CD8-positive, alpha-beta memory T cell (primary cell): ENCODE measurements around the gene DAPK3. TPM values are rescaled to one million over a fixed set of nuclear protein-coding genes. Genes with fewer than 3 reads are reported as not detected.

Source experiments
- CTCF ChIA-PET: fragments of 350-600 bp; sonication (Branson Sonifier 250); formaldehyde crosslinking; loops from one replicate; lab custom pipeline; 2021; ENCODE audit warnings: antibody characterized with exemption; lab: Charles Lee
- POLR2A ChIA-PET: fragments of 350-600 bp; sonication (Branson Sonifier 250); formaldehyde crosslinking; loops from one replicate; lab custom pipeline; 2021; ENCODE audit warnings: antibody characterized with exemption; lab: Charles Lee
- DNase-seq, 5 donors: peaks; one replicate each; pipeline versions ENCODE4 v3.0.0 to v3.0.0-alpha.2; 2020 to 2022; ENCODE audit warnings: mixed read lengths in 1 of 5
- H3K27ac ChIP-seq: one replicate; pipeline ENCODE4 v1.7.0; 2013; ENCODE audit warnings: low read depth, mild to moderate bottlenecking, low read length, moderate library complexity
- H3K27me3 ChIP-seq: 2 replicates; pipeline ENCODE4 v1.7.0; 2013; ENCODE audit warnings: low read length, mild to moderate bottlenecking; ENCODE audit not compliant: insufficient read depth, poor library complexity, severe bottlenecking
- H3K36me3 ChIP-seq: 2 replicates; pipeline ENCODE4 v1.7.0; 2013; ENCODE audit warnings: mild to moderate bottlenecking, low read length, moderate library complexity; ENCODE audit not compliant: insufficient read depth
- H3K4me1 ChIP-seq: 2 replicates; pipeline ENCODE4 v1.7.0; 2013; ENCODE audit warnings: mild to moderate bottlenecking, low read length, moderate library complexity; ENCODE audit not compliant: insufficient read depth
- H3K4me3 ChIP-seq: 2 replicates; pipeline ENCODE4 v1.7.0; 2013; ENCODE audit warnings: mild to moderate bottlenecking, low read length
- H3K9me3 ChIP-seq: 2 replicates; pipeline ENCODE4 v1.7.0; 2013; ENCODE audit warnings: mild to moderate bottlenecking, low read length
- H3K27ac Mint-ChIP-seq, 8 donors: one replicate each; pipeline ENCODE4 v1.8.0; 2020 to 2021; ENCODE audit warnings: mixed read lengths in 8 of 8, mild to moderate bottlenecking in 6 of 8, inconsistent platforms in 3 of 8, moderate library complexity in 3 of 8
- H3K27me3 Mint-ChIP-seq, 2 donors: one replicate each; pipeline ENCODE4 v1.8.0; 2020 to 2021; ENCODE audit warnings: mixed read lengths in 2 of 2, mild to moderate bottlenecking in 1 of 2, moderate library complexity in 1 of 2
- H3K36me3 Mint-ChIP-seq, 3 donors: one replicate each; pipeline ENCODE4 v1.8.0; 2020 to 2021; ENCODE audit warnings: mixed read lengths in 3 of 3, inconsistent platforms in 1 of 3, mild to moderate bottlenecking in 1 of 3
- H3K4me1 Mint-ChIP-seq, 3 donors: one replicate each; pipeline ENCODE4 v1.8.0; 2020 to 2021; ENCODE audit warnings: mixed read lengths in 3 of 3, inconsistent platforms in 1 of 3, mild to moderate bottlenecking in 1 of 3
- H3K4me3 Mint-ChIP-seq, 7 donors: one replicate each; pipeline ENCODE4 v1.8.0; 2020 to 2021; ENCODE audit warnings: mixed read lengths in 7 of 7, mild to moderate bottlenecking in 6 of 7, moderate library complexity in 4 of 7, inconsistent platforms in 2 of 7
- H3K9me3 Mint-ChIP-seq, 5 donors: one replicate each; pipeline ENCODE4 v1.8.0; 2020 to 2022; ENCODE audit warnings: mixed read lengths in 5 of 5, mild to moderate bottlenecking in 3 of 5, moderate library complexity in 2 of 5, inconsistent platforms in 1 of 5
- polyA plus RNA-seq: library from polyadenylated mRNA; unstranded; fragments of 300-500 nt; fragmentation: Illumina TruSeq; gene quantifications from one replicate; pipeline ENCODE4 v1.2.3, GENCODE V29; 2021
- total RNA-seq, 2 experiments: library from RNA; stranded (reverse); gene quantifications; one replicate each; pipeline ENCODE4 v1.2.3, GENCODE V29; 2021

The DAPK3 gene
- total and polyA plus RNA-seq, 3 experiments from 2014 or later: 38.5 to 44.9 (median 42.5) TPM

DNA sequence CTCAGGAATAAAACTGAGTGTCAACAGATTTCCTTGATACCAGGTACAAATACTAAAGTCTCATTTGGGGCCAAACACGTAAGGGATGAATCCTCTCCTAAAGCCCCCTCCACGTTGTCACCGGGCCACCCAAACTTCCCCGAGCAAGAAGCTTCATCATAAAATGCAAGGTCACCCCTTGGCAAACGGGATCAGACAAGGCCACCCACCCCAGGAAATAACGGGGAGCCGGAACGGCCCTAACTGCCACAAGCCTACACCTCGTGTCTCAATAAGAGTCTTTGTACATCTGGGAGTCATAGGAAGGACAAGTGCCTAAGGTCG, 13.6 kb upstream of the DAPK3 start:
- ChIA-PET CTCF (interaction anchor here (1.1 to 2.6 kb wide), 6 partner anchors 9 to 217 kb away, joined by 5 to 14 read pairs (median 7); partner anchors contain the start of genes DAPK3 and ZBTB7A), POLR2A (interaction anchor here (0.6 to 2.8 kb wide), 11 partner anchors 8 to 262 kb away, joined by 3 to 25 read pairs (median 5); partner anchors contain the start of genes DAPK3, MRPL54, PIAS4 and YJU2)
- no peaks in the 10 kb centered on the region for H3K9me3 Mint-ChIP-seq
- peaks cover 0 to 10% of the 10 kb centered on the region in 2 donors for H3K27me3 Mint-ChIP-seq
- peak overlapping the region; percentile 86 for H3K27ac ChIP-seq
- H3K27me3 ChIP-seq: no peaks in the 10 kb centered on the region
- H3K4me1 ChIP-seq: peaks cover 46% of the 10 kb centered on the region
- H3K4me3 Mint-ChIP-seq: peak overlapping the region; percentile 94 to 99 (median 97)
- peak overlapping the region; percentile 90 for H3K4me3 ChIP-seq
- H3K4me1 Mint-ChIP-seq: peaks cover 48 to 63% (median 55%) of the 10 kb centered on the region in 3 donors
- peaks cover 8 to 58% (median 16%) of the 10 kb centered on the region in 3 donors for H3K36me3 Mint-ChIP-seq
- H3K36me3 ChIP-seq: peaks cover 47% of the 10 kb centered on the region
- H3K27ac Mint-ChIP-seq: peak overlapping the region; percentile 92 to 98 (median 97)
- no peak for DNase-seq
- H3K9me3 ChIP-seq: no peaks in the 10 kb centered on the region

DNA sequence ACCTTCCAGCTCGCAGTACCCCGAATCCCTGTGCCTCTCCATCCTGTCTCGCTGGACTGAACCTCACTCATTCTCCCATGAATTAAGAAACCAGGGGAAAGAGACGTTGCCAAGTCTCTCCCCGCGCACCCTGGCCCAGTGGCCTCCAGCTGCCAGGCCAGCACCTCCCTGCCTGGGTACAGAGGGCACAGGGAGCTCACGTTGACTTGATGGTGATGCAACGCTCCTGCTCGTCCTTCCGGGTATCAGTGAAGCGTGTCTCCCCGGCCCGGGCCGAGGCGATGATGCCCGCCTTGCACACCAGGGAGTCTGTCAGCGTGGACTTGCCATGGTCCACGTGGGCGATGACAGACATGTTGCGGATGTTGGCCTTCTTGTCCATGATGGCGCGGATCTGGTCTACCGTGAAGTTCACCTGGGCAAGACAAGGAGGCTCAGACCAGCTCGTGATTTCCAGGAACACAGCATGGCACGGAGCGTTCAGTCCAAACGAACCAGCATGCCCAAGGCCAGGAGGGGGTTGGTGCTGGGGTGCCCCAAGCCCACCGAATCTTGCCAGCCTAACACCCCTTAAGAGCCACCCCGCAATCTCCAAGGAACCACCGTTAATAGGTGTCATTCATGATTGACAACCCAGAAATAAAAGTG, 13.2 kb upstream of the DAPK3 start:
- Histone ChIP-seq H3K27ac (peak overlapping the region; percentile 86), H3K4me1 (peaks cover 46% of the 10 kb centered on the region), H3K4me3 (peak overlapping the region; percentile 90), H3K36me3 (peaks cover 52% of the 10 kb centered on the region), H3K27me3 (no peaks in the 10 kb centered on the region), H3K9me3 (no peaks in the 10 kb centered on the region)
- peaks cover 50 to 67% (median 55%) of the 10 kb centered on the region in 3 donors for H3K4me1 Mint-ChIP-seq
- peak overlapping the region; percentile 92 to 98 (median 97) for H3K27ac Mint-ChIP-seq
- H3K36me3 Mint-ChIP-seq: peaks cover 11 to 63% (median 16%) of the 10 kb centered on the region in 3 donors
- peak overlapping the region; percentile 94 to 99 (median 97) for H3K4me3 Mint-ChIP-seq
- DNase-seq: peak in 1 of 5 donors; percentile 6
- peaks cover 0 to 10% of the 10 kb centered on the region in 2 donors for H3K27me3 Mint-ChIP-seq
- H3K9me3 Mint-ChIP-seq: no peaks in the 10 kb centered on the region
- ChIA-PET POLR2A (interaction anchor here (1.0 to 2.8 kb wide), 6 partner anchors 9 to 121 kb away, joined by 3 to 25 read pairs (median 5); partner anchors contain the start of genes DAPK3, PIAS4 and ZBTB7A), CTCF (interaction anchor here (1.1 to 2.6 kb wide), 3 partner anchors 9 to 83 kb away, joined by 6 to 14 read pairs (median 7); partner anchors contain the start of genes DAPK3 and ZBTB7A)

DNA sequence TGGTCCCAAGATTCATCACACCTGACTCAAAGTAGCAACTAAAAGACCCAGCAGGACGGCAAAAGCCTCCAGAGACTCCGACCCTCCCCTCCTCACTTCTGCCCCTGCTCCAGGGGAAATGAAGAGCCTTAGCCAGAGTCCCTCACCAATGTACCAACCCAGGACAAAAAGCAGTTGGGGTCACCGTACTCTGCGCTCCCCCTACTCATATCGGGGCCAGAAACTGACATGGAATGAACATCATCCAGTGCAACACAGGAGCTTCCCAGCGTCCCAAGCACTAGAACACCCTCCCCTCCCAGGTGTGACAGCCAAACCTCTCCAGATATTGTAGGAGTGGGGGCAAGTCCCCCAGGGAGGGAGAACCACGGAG, 12.6 kb upstream of the DAPK3 start:
- H3K27ac Mint-ChIP-seq: peak overlapping the region; percentile 92 to 98 (median 97)
- peaks cover 50 to 67% (median 55%) of the 10 kb centered on the region in 3 donors for H3K4me1 Mint-ChIP-seq
- CTCF ChIA-PET: interaction anchor here (1.1 to 2.6 kb wide), 3 partner anchors 8 to 83 kb away, joined by 6 to 14 read pairs (median 7); partner anchors contain the start of genes DAPK3 and ZBTB7A
- Histone ChIP-seq H3K27ac (peak overlapping the region; percentile 86), H3K36me3 (peaks cover 54% of the 10 kb centered on the region), H3K9me3 (no peaks in the 10 kb centered on the region), H3K27me3 (no peaks in the 10 kb centered on the region), H3K4me1 (peaks cover 46% of the 10 kb centered on the region), H3K4me3 (peak overlapping the region; percentile 90)
- H3K36me3 Mint-ChIP-seq: peaks cover 11 to 66% (median 16%) of the 10 kb centered on the region in 3 donors
- POLR2A ChIA-PET: interaction anchor here (0.6 to 2.8 kb wide), 6 partner anchors 8 to 122 kb away, joined by 3 to 25 read pairs (median 6); partner anchors contain the start of genes DAPK3, PIAS4 and ZBTB7A
- no peaks in the 10 kb centered on the region for H3K9me3 Mint-ChIP-seq
- peak overlapping the region; percentile 94 to 99 (median 97) for H3K4me3 Mint-ChIP-seq
- DNase-seq: no peak
- peaks cover 0 to 10% of the 10 kb centered on the region in 2 donors for H3K27me3 Mint-ChIP-seq

DNA sequence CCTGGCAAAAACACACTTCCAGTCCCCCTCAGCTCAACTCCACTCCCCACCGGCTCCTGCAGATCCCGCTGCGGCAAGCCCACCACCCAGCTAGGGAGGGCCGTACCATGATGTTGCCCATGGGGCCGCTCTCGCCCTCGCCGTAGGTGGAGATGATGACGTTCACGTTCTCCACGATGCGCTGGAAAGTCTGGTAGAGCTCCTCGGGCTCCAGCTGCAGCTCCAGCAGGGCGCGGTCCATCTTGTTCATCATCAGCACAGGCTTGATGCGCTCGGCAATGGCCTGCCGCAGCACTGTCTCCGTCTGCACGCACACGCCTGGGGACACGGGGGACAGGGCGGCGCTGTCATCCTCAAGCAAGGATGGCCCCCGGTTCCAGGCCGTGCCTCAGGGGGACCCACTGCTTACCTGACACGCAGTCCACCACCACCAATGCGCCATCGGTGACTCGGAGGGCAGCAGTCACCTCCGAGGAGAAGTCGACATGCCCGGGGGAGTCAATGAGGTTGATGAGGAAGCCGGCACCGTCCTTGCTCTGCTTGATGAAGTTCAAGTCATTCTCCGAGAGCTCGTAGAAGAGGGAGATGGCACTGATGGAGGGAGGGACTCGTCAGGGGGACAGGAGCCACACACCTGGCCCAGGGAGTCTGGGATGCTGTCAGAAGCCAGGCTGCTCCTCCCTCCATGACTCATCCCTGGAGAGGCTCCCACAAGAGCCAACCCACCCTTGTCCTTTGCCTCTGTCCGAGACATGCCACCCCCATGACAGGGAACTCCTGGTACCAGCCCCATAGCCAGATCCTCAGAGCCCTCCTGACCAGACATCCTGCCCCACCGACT, 12.0 kb upstream of the DAPK3 start:
- ChIA-PET CTCF (no interaction called here), POLR2A (interaction anchor here (0.6 to 1.8 kb wide), 3 partner anchors 12 to 122 kb away, joined by 4 to 10 read pairs (median 5); partner anchors contain the start of gene DAPK3)
- Histone ChIP-seq H3K27ac (peak overlapping the region; percentile 86), H3K4me3 (no peak overlapping the region), H3K4me1 (peaks cover 43% of the 10 kb centered on the region), H3K9me3 (no peaks in the 10 kb centered on the region), H3K27me3 (no peaks in the 10 kb centered on the region), H3K36me3 (peaks cover 59% of the 10 kb centered on the region)
- peaks cover 14 to 70% (median 19%) of the 10 kb centered on the region in 3 donors for H3K36me3 Mint-ChIP-seq
- peak overlapping the region; percentile 94 to 99 (median 97) for H3K4me3 Mint-ChIP-seq
- H3K9me3 Mint-ChIP-seq: no peaks in the 10 kb centered on the region
- H3K4me1 Mint-ChIP-seq: peaks cover 49 to 65% (median 55%) of the 10 kb centered on the region in 3 donors
- peaks cover 0 to 13% of the 10 kb centered on the region in 2 donors for H3K27me3 Mint-ChIP-seq
- peak overlapping the region; percentile 59 to 98 (median 96) for H3K27ac Mint-ChIP-seq
- no peak for DNase-seq

DNA sequence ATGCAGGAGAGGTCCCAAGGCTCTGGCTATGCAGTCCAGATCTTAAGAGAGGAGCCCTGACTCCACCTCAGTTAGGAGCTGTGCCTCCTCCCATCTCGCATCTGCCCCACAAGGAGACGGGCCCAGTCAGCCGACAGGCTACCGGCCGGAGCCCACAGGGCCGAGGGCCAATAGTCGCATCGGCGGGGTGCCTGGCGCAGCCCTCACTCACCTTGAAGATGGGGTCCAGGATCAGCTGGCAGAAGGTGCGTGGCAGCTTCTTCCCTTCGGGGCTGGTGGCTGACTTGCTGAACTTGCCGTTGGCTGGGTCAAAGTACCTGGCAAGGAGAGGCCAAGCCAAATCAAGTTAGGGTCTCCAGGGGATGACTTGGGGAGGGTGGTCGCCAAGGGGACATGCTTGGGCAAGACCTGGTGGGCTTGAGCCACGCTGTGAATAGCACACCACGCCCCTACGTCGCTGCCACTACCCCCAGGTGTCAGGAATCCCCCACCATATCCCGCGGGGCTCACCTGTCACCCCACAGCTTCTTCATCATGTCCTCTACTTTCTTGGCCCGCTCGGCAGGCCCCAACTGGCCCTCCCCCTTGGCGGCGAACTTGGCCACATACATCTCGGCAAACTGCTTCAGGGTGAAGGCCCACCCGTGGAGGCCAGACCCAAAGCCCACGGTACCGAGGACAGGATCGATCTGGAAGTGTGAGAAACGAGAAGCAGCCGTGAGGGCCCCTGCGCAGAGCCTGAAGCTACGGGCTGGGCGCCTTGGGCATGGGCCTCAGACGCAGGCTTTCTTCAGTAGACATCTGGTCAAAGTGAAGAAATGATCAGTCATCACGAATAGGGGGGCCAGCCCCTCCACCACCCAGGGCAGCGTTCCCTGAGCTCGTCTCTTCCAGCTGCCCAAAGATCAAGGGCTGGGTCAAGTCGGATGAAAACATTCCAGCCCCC, 11.1 kb upstream of the DAPK3 start:
- Mint-ChIP-seq H3K9me3 (no peaks in the 10 kb centered on the region), H3K36me3 (peaks cover 14 to 79% (median 20%) of the 10 kb centered on the region in 3 donors), H3K27ac (peak overlapping the region in 5 of 8 donors; percentile 21 to 92 (median 29)), H3K4me3 (peak overlapping the region in 4 of 7 donors; percentile 50 to 98 (median 96)), H3K4me1 (peaks cover 42 to 58% (median 48%) of the 10 kb centered on the region in 3 donors), H3K27me3 (peaks cover 0 to 12% of the 10 kb centered on the region in 2 donors)
- no peaks in the 10 kb centered on the region for H3K27me3 ChIP-seq
- peaks cover 69% of the 10 kb centered on the region for H3K36me3 ChIP-seq
- peaks cover 35% of the 10 kb centered on the region for H3K4me1 ChIP-seq
- H3K9me3 ChIP-seq: no peaks in the 10 kb centered on the region
- H3K4me3 ChIP-seq: no peak overlapping the region
- ChIA-PET CTCF (interaction anchor here (0.7 kb wide), 2 partner anchors 10 to 220 kb away, joined by 3 read pairs; partner anchors contain the start of gene MRPL54), POLR2A (interaction anchor here (1.8 kb wide), 1 partner anchor 11 kb away, joined by 10 read pairs; the partner anchor contains the start of gene DAPK3)
- no peak overlapping the region for H3K27ac ChIP-seq
- DNase-seq: no peak

DNA sequence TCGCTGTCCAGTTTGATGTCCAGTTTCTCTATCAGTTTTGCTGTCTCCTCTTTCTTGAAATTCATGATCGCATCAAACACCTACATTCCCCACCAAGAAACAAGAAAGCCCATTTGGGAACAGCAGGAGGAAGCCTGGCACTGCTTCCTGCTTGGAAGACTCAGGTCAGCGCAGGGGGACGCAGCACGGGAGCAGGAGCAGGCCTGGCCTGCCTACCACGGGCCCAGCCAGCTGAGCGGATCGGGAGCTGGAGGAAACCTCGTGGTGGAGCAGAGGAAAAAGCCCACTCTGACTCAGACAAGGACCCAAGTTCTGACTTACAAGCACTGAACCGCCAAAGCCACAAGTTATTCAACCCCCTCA, 10.5 kb upstream of the DAPK3 start:
- H3K27ac ChIP-seq: no peak overlapping the region
- Mint-ChIP-seq H3K27ac (peak overlapping the region in 4 of 8 donors; percentile 29 to 92 (median 64)), H3K27me3 (peaks cover 0 to 12% of the 10 kb centered on the region in 2 donors), H3K4me1 (peaks cover 36 to 52% (median 41%) of the 10 kb centered on the region in 3 donors), H3K36me3 (peaks cover 14 to 86% (median 20%) of the 10 kb centered on the region in 3 donors), H3K9me3 (no peaks in the 10 kb centered on the region), H3K4me3 (peak overlapping the region in 2 of 7 donors; percentile 36 to 78)
- POLR2A ChIA-PET: interaction anchor here (1.8 kb wide), 1 partner anchor 10 kb away, joined by 10 read pairs; the partner anchor contains the start of gene DAPK3
- H3K27me3 ChIP-seq: no peaks in the 10 kb centered on the region
- H3K9me3 ChIP-seq: no peaks in the 10 kb centered on the region
- no peak for DNase-seq
- CTCF ChIA-PET: interaction anchor here (0.7 kb wide), 1 partner anchor 219 kb away, joined by 3 read pairs; the partner anchor contains the start of gene MRPL54
- H3K4me1 ChIP-seq: peaks cover 28% of the 10 kb centered on the region
- no peak overlapping the region for H3K4me3 ChIP-seq
- peaks cover 74% of the 10 kb centered on the region for H3K36me3 ChIP-seq
